GM23338 (cell line): ENCODE data around the gene DUSP1. TPM values are rescaled to one million over a fixed set of nuclear protein-coding genes. Genes with fewer than 3 reads are reported as not detected.

ENCODE experiments used
- ATAC-seq: fragments of 200-7000 bp; cut with Tn5 transposase; 3 replicates; pipeline ENCODE4 v1.9.1; 2020
- DNase-seq: peaks from one replicate; pipeline ENCODE4 v3.0.0-alpha.2; 2015; ENCODE audit warnings: low spot score
- H2AFZ ChIP-seq: fragments of 200-600 bp; sonication (generic); 2 replicates; pipeline ENCODE4 v1.8.0; 2016; ENCODE audit warnings: antibody characterized with exemption, mild to moderate bottlenecking, moderate library complexity
- H3F3A ChIP-seq: fragments of 200-600 bp; sonication (generic); replicated peaks from 2 replicates; pipeline ENCODE4 v1.8.0; 2017; ENCODE audit warnings: antibody characterized with exemption, mixed run types, low read depth
- H3K27ac ChIP-seq: fragments of 200-600 bp; sonication (generic); 2 replicates; pipeline ENCODE4 v1.6.1; 2016; ENCODE audit warnings: low read depth
- H3K27me3 ChIP-seq: fragments of 200-600 bp; sonication (generic); 2 replicates; pipeline ENCODE4 v1.8.0; 2016; ENCODE audit warnings: mild to moderate bottlenecking, mixed run types, moderate library complexity; ENCODE audit not compliant: insufficient read depth
- H3K36me3 ChIP-seq: fragments of 200-600 bp; sonication (generic); 2 replicates; pipeline ENCODE4 v1.8.0; 2016; ENCODE audit warnings: mild to moderate bottlenecking; ENCODE audit not compliant: insufficient read depth
- H3K4me1 ChIP-seq: fragments of 200-600 bp; sonication (generic); 2 replicates; pipeline ENCODE4 v1.8.0; 2016; ENCODE audit warnings: mild to moderate bottlenecking, moderate library complexity; ENCODE audit not compliant: insufficient read depth
- H3K4me2 ChIP-seq: fragments of 200-600 bp; sonication (generic); 2 replicates; pipeline ENCODE4 v1.7.1; 2017; ENCODE audit warnings: mixed run types
- H3K4me3 ChIP-seq: fragments of 200-600 bp; sonication (generic); 2 replicates; pipeline ENCODE4 v1.6.1; 2016; ENCODE audit warnings: mixed run types
- H3K79me2 ChIP-seq: fragments of 200-600 bp; sonication (generic); replicated peaks from 2 replicates; pipeline ENCODE4 v1.8.0; 2017; ENCODE audit warnings: mild to moderate bottlenecking; ENCODE audit not compliant: insufficient read depth
- H3K9me2 ChIP-seq: fragments of 200-600 bp; sonication (generic); 2 replicates; pipeline ENCODE4 v1.8.0; 2017; ENCODE audit not compliant: insufficient read depth
- H4K20me1 ChIP-seq: fragments of 200-600 bp; sonication (generic); replicated peaks from 2 replicates; pipeline ENCODE4 v1.8.0; 2017; ENCODE audit warnings: mild to moderate bottlenecking; ENCODE audit not compliant: insufficient read depth
- H3K27ac Mint-ChIP-seq: 2 replicates; pipeline ENCODE4 v1.8.0; 2020; ENCODE audit warnings: inconsistent platforms, mild to moderate bottlenecking, moderate library complexity, mixed read lengths
- H3K27me3 Mint-ChIP-seq: 3 replicates; pipeline ENCODE4 v1.8.0; 2022; ENCODE audit warnings: low read depth, mild to moderate bottlenecking, moderate library complexity, mixed read lengths, inconsistent platforms; ENCODE audit not compliant: insufficient read depth, poor library complexity
- H3K36me3 Mint-ChIP-seq: 3 replicates; pipeline ENCODE4 v1.8.0; 2021; ENCODE audit warnings: low read depth, mild to moderate bottlenecking, inconsistent platforms, moderate library complexity, mixed read lengths
- H3K4me1 Mint-ChIP-seq: 3 replicates; pipeline ENCODE4 v1.8.0; 2020; ENCODE audit warnings: mild to moderate bottlenecking, inconsistent platforms, mixed read lengths
- H3K4me3 Mint-ChIP-seq: 3 replicates; pipeline ENCODE4 v1.8.0; 2021; ENCODE audit warnings: moderate library complexity, mild to moderate bottlenecking, inconsistent platforms, mixed read lengths
- H3K9me3 Mint-ChIP-seq: 3 replicates; pipeline ENCODE4 v1.8.0; 2020; ENCODE audit warnings: moderate library complexity, mild to moderate bottlenecking, inconsistent platforms, mixed read lengths
- CREB1 ChIP-seq: fragments of 250-450 bp; sonication (Bioruptor Pico); IDR thresholded peaks from 2 replicates; pipeline ENCODE4 v1.5.0; 2020; ENCODE audit warnings: low read depth, mild to moderate bottlenecking, moderate library complexity
- CTCF ChIP-seq, 2 experiments: fragments of 200-600 bp in 1 of 2; sonication (generic) in 1 of 2; conservative IDR thresholded peaks; 2 replicates each; pipeline versions ENCODE4 v1.5.1 to v1.6.1; 2016 to 2017; ENCODE audit warnings: antibody characterized with exemption in 2 of 2, low read depth in 2 of 2, mild to moderate bottlenecking in 2 of 2, moderate library complexity in 1 of 2
- ETS1 ChIP-seq: IDR thresholded peaks from 2 replicates; pipeline ENCODE4 v1.6.1; 2016; ENCODE audit warnings: antibody characterized with exemption
- EZH2 ChIP-seq: fragments of 200-600 bp; sonication (generic); IDR thresholded peaks from one replicate; pipeline ENCODE4 v1.8.0; 2017; ENCODE audit warnings: antibody characterized with exemption, mild to moderate bottlenecking, low read depth; ENCODE audit not compliant: unreplicated experiment
- EZH2phosphoT487 ChIP-seq: fragments of 200-600 bp; sonication (generic); IDR thresholded peaks from one replicate; pipeline ENCODE4 v1.8.1; 2018; ENCODE audit warnings: antibody characterized with exemption; ENCODE audit not compliant: unreplicated experiment
- JUNB ChIP-seq: IDR thresholded peaks from one replicate; pipeline ENCODE4 v1.6.1; 2016; ENCODE audit warnings: antibody characterized with exemption; ENCODE audit not compliant: unreplicated experiment
- NANOG ChIP-seq: IDR thresholded peaks from 2 replicates; pipeline ENCODE4 v1.6.1; 2016; ENCODE audit warnings: antibody characterized with exemption, borderline replicate concordance
- POLR2AphosphoS5 ChIP-seq: IDR thresholded peaks from 2 replicates; pipeline ENCODE4 v1.6.1; 2016; ENCODE audit warnings: antibody characterized with exemption, low read depth
- REST ChIP-seq: IDR thresholded peaks from one replicate; pipeline ENCODE4 v1.6.1; 2018; ENCODE audit warnings: antibody characterized with exemption; ENCODE audit not compliant: unreplicated experiment
- STAT1 ChIP-seq: IDR thresholded peaks from one replicate; pipeline ENCODE4 v1.6.1; 2016; ENCODE audit warnings: antibody characterized with exemption; ENCODE audit not compliant: unreplicated experiment
- ZNF114 ChIP-seq: fragments of 250-450 bp; sonication (Bioruptor Pico); IDR thresholded peaks from 2 replicates; pipeline ENCODE4 v1.5.0; 2020; ENCODE audit warnings: mild to moderate bottlenecking, moderate library complexity
- ZNF331 ChIP-seq: fragments of 250-450 bp; sonication (Bioruptor Pico); IDR thresholded peaks from 2 replicates; pipeline ENCODE4 v1.5.0; 2020; ENCODE audit warnings: low read depth, mild to moderate bottlenecking, moderate library complexity
- ZNF462 ChIP-seq: fragments of 250-450 bp; sonication (Bioruptor Pico); IDR thresholded peaks from 2 replicates; pipeline ENCODE4 v1.5.0; 2020; ENCODE audit warnings: mild to moderate bottlenecking, moderate library complexity
- polyA plus RNA-seq: library from polyadenylated mRNA; unstranded; fragments of >200 nt; fragmentation: Nextera tagmentation; extraction: Ambion mirVana; gene quantifications from 2 replicates; pipeline ENCODE4 v1.2.1, GENCODE V29; 2016
- total RNA-seq: library from RNA; depleted of rRNA; stranded (reverse); fragments of >200 nt; shearing (Covaris generic); gene quantifications from 2 replicates; pipeline ENCODE4 v1.2.3, GENCODE V29; 2014

The DUSP1 gene
- total and polyA plus RNA-seq, 2 experiments from 2014 or later = 9.7 to 17.2 TPM

GRCh38 chr5:172727551-172727950 lies 43.4 kb downstream of the DUSP1 start:
- Histone ChIP-seq H4K20me1 (no peaks in the 10 kb centered on the region), H3K79me2 (no peaks in the 10 kb centered on the region), H3K4me1 (no peaks in the 10 kb centered on the region), H2AFZ (no peak overlapping the region), H3F3A (no peaks in the 10 kb centered on the region), H3K27ac (no peak overlapping the region), H3K36me3 (no peaks in the 10 kb centered on the region), H3K4me3 (no peak overlapping the region), H3K9me2 (no peaks in the 10 kb centered on the region), H3K27me3 (no peaks in the 10 kb centered on the region), H3K4me2 (no peak overlapping the region)
- H3K27ac Mint-ChIP-seq = no peak overlapping the region
- H3K4me3 Mint-ChIP-seq = no peak overlapping the region
- no peaks in the 10 kb centered on the region for H3K36me3 Mint-ChIP-seq
- ATAC-seq (no peak; the same call in 2 of the 3 replicates), DNase-seq (no peak)
- H3K4me1 Mint-ChIP-seq = no peaks in the 10 kb centered on the region
- peaks cover 4% of the 10 kb centered on the region for H3K27me3 Mint-ChIP-seq
- TF ChIP-seq ZNF114 (CRISPR knock-in tag) (no peak), NANOG (no peak), ZNF462 (CRISPR knock-in tag) (no peak), CTCF (conservative IDR thresholded peaks at IDR 0.05; ENCODE audit: low read depth in 2 of 2) (no peak), STAT1 (no peak), ETS1 (no peak), EZH2 (no peak), CREB1 (CRISPR knock-in tag) (no peak), ZNF331 (CRISPR knock-in tag) (no peak), EZH2phosphoT487 (no peak), JUNB (no peak), REST (no peak), POLR2AphosphoS5 (no peak)
- H3K9me3 Mint-ChIP-seq = no peaks in the 10 kb centered on the region; the same call in 2 of the 3 replicates
